ENCODE results near the gene ADAMTSL2.

GRCh38 chr9:133526721-133527321 is 7.7 kb upstream of the ADAMTSL2 start:
- TF ChIP-seq NFIC (IDR thresholded peaks at IDR 0.05) (no peak), EP300 (IDR thresholded peaks at IDR 0.05; ENCODE audit: borderline replicate concordance) (no peak), TAF1 (IDR thresholded peaks at IDR 0.05; ENCODE audit: low read depth) (no peak), CREB1 (IDR thresholded peaks at IDR 0.05; ENCODE audit: low read depth) (no peak), YY1 (IDR thresholded peaks at IDR 0.05; ENCODE audit: low read depth) (no peak), TCF12 (IDR thresholded peaks at IDR 0.05; ENCODE audit: low read depth) (no peak), CEBPB (IDR thresholded peaks at IDR 0.05) (no peak), REST (IDR thresholded peaks at IDR 0.05; ENCODE audit: low read depth) (no peak), MAX (IDR thresholded peaks at IDR 0.05) (no peak), EGR1 (IDR thresholded peaks at IDR 0.05) (no peak), USF1 (IDR thresholded peaks at IDR 0.05) (no peak)
